ENCODE results near the gene GOLIM4. TPM values are rescaled to one million over a fixed set of nuclear protein-coding genes. Genes with fewer than 3 reads are reported as not detected.
"Not testable (repeated sequence)": the region's sequence is repeated elsewhere in the genome, so short reads cannot be mapped to it uniquely, and the experiment has no call there.

Gene GOLIM4
- polyA plus RNA-seq, 1 donor = 39.4 TPM

DNA sequence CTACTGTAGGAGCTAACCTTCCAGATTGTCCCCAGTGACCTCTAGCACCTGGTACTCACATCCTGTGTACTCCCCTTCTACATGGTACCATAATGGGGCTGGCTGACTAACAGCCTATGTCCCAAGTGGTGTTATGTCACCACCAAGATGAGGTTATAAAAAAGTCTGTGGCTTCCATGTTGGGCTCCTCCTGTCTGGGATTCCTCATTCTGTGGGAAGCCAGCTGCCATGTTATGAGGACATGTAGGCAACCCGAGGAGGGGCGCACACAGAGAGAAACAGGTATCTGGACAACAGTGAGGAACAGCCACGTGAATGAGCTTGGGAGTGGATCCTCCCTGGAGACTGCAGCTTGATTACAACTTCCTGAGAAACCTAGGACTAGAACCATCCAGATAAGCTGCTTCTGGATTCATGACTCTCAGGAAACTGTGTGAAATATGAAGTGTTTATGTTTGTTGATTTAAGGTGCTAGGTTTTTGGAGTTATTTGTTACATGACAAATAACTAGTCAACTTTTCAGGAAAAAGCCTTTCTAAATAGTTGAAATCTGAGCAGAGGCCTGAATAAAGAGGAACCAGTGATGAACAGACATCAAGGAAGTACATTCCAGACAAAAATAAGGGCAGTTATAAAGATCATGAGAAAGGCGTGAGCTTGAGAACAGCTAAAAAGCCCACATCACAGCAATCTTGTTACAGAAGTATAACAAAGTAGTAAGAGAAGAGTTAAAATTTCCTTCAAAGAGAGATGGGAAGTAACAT is 21.7 kb downstream of the GOLIM4 start:
- no peak for DNase-seq (ENCODE audit: low read depth)

DNA sequence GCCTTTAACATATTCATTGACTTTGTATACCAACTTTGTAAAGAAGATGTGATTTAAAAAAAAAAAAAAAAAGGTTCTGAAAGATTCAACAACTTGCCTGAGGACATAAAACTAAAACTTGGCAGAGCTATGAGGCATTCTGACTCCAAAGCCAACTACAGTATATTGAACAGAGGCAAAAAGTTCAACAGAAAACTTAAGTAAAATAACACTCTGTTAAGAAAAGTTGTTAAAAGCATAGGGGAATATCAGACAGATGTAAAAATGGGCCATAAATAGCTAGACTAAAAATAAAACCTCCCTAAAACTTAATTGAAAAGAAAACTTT is 23.4 kb downstream of the GOLIM4 start:
- no peak for DNase-seq (ENCODE audit: low read depth)

DNA sequence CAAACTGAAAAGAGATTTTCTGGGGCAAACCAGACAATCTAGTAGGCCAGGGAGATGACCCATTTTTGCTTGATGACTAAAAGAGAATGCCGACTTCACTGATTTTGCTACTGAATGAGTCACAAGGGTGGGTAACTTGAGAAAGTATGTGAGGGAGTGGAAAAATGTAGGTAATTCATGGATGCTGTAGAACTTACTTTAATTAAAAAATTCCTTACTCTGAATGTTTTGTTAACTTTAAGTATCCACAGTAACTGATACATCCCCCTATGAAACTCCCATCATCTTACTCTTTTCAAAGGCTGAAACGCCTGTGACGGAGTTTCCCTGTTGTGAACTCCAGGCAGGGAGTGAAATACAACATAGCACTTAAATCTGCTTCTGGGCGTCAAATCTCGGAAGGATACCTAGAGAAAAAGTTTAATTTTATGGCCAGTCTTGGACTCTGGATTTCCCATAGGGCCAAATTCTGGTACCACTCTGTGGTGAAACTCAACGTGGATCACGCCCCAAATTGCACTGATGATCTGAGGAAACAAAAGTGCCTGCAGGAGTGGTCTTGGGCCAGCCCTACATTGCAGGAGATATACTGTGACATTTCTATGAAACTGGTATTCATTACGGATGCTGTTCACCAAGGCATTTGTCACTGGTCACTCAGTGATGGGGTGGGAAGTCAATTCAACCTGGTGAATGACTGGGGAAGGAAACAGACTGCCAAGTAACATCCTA is 24.0 kb downstream of the GOLIM4 start:
- DNase-seq (ENCODE audit: low read depth) = no peak

DNA sequence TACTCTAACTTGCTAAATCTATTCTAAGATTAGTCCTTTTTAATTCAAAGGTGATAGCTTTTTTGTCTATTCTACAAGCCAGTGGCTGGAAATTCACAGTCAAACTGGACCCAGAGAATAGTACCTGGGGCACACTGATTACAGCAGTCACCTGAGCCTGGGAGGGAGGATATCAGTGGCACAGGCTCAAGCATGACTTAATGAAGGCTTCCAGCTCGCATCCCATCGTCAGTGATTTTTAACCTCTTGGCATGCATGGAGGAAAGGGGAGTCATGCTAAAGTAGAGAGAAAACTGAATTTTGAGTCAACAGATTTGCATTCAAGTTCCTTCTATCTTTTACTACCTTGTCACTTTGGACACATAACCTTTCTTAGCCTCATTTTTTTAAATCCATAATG is 24.8 kb downstream of the GOLIM4 start:
- DNase-seq (ENCODE audit: low read depth) = no peak

DNA sequence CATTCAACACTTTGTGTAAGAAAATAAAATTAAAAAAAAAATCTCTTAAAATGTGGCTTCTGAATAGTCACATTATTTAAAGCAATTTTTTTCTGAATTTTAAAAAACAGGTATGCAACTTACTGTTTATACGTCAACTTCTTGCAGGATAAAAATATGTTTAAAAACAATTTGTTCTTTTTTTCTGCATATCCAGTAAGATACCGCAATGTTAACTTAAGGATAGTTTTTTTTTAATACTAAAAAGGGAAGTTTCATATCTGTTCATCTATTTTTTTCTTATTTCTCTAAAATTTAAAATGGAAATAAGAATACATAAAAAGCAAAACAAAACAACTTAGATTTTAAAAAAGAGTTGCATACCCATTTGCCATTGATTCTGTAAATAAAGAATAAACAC is 27.4 kb downstream of the GOLIM4 start:
- DNase-seq (ENCODE audit: low read depth) = no peak

DNA sequence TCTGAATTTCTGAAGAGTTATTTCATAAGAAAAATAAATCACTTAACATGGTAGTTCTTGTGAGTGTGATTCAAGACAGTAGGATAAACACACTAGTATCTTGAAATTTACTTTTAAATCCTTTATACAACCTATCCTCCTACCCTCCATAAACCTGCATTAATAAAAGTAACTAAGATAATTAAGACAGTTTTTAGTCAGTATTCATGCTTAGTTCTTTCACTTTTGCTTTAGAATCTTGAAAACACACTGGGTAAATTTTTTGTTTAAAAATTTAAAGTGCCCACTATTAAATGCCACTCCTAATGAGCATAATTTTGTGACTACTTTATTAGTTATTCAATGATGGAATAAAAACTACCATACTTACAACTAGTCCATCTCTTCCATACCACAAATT is 28.8 kb downstream of the GOLIM4 start:
- no peak for DNase-seq (ENCODE audit: low read depth)

DNA sequence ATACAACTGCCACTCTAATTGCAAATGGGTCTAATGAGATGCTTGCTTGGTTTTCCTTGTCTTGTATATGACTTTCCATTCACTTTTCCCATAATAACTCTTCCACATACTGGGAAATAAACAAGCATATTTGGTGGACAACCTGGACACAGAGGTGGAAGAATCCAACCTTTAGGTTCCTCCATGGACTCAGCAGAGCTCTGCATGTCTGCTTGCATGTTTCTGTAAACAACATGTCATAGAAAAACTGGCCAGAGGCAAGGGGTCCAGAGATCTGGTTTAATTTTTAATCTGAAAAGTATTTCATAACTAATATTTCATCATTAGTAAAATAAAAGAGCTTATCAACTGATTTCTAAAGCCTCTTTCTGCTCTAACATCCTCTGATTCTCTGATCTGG is 30.2 kb downstream of the GOLIM4 start:
- DNase-seq (ENCODE audit: low read depth) = no peak

DNA sequence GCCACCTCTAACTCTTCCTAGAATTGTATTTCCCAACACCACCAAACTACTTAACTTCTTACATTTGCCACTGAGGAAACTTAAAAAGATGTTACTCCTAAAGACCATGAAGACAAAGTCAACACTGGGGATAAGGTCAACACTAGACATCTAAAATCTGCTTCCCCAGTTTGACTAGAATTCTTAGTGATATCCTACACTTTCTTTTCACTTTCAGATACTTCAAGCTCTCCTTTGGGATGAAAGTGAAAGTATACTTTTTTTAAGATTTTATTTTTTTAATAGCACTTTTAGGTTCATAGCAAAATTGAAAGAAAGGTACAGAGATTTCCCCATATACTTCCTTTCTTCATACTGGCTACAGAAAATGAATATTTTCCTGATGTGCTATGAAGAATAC is 32.6 kb downstream of the GOLIM4 start:
- no peak for DNase-seq (ENCODE audit: low read depth)

DNA sequence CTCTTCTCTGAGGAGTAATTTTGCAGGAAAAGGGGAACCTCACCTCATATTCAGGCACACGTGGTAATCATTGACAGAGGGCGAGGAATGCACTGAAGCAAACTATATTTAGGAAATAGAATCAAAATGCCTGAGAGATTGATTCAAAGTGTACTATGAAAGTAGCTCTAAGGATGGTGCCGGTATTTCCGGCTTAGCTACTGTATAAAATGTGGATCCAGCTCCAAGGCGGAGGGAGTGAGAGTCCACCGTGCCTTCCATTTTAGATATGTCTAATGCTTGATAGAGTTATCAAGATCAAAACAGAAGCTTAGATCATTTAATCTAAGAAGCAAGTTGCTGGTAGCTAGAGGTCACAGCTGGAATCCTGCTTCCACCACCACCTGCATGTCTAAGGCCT is 33.0 kb downstream of the GOLIM4 start:
- DNase-seq (ENCODE audit: low read depth) = no peak

DNA sequence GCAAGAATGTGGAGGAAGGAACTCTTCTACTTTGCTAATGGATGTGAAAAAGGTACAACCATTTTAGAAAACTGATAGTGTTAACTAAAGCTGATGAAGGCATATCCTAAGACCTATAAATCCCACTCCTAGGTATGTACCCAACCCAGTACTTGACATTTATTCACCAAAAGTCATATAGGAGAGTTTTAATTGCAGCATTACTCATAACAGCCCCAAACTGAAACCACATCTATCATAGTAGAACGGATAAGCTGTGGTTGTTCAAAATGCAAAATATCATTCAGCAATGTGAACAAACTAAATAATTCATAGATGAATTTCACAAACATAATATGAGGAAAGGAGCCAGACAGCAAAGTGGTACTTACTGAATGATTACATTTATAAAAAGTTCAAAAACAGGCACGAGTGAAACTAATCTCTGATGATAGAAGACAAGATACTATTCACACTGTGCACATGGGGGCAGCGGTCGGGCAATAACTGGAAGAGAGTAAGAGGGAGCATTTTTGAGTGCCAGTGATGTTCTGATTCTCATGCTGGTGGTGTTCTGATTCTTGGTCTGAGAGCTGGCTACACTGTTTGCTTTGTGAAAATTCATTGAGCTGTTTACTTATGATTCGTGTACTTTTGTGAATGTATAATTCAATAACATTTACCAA is 34.3 kb downstream of the GOLIM4 start:
- no peak for DNase-seq (ENCODE audit: low read depth)

DNA sequence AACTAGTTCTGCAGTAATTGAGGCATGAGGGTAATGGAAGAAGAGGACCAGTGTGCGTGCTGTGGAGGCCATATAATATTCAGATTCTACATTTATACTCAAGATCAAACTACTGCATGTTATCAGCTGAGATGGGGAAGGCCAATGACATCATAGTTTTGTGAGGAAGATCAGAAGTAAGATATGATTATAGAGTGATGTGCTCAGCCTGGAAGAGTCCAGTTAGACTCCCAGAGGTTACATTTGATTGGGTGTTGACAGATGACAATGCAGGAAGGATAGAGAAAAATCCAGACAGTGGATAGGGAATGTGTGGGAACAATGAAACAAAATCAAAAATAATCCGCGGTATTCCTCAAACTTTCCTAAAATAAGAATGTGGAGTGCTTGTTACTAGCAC is 35.4 kb downstream of the GOLIM4 start:
- no peak for DNase-seq (ENCODE audit: low read depth)

DNA sequence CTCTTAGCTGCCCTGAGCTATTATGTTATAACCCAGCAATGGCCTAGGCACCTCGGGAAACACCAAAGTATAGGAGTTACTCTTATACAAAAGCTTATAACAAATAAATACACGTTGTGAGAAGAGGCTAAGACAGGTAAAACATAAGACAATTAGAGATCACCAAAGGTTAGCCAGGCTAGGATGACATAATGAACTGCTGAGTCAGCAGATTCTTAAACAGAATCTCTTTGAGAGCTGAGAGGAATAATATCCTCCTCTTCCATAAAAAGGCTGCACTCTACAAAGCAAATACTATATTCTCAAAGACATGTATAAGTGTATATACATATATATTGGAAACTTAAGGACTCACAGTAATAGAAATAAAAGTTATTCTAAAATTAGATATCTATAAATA is 37.2 kb downstream of the GOLIM4 start:
- no peak for DNase-seq (ENCODE audit: low read depth)

DNA sequence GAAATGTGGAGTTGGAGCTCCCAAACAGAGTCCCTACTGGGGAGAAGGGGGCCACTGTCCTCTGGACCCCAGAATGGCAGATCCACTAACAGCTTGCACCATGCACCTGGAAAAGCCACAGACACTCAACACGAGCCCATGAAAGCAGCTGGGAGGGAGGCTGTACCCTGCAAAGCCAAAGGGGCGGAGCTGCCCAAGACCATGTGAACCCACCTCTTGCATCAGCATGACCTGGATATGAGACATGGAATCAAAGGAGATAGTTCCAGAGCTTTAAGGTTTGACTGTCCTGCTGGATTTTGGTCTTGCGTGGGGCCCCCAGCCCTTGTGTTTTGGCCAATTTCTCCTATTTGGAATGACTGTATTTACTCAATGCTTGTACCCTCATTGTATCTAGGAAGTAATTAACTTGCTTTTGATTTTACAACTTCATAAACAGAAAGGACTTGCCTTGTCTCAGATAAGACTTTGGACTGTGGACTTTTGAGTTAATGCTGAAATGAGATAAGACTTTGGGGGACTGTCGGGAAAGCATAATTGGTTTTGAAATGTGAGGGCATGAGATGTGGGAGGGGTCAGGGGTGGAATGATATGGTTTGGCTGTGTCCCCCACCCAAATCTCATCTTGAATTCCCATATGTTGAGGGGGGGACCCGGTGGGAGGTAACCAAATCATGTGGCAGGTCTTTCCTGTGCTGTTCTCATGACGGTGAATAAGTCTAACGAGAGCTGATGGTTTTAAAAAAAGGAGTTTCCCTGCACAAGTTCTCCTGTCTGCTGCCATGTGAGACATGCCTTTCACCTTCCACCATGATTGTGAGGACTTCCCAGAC is 39.1 kb downstream of the GOLIM4 start:
- DNase-seq (ENCODE audit: low read depth) = not testable (repeated sequence)

DNA sequence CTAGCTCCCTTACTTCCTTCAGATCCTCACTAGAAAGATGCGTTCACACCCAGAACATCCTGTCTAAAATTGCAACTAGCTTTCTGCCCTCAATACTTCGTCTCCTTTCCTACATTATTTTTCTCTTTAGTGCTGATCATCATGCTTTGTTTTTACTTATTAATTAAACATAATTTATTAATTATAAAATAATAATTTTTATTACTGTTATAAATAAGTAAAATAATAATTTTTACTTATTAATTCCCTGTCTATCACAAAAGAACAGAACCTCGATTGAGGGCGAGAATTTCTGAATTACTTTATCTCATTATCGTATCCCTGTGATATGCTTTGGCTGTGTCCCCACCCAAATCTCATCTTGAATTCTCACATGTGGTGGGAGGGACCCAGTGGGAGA is 41.3 kb downstream of the GOLIM4 start:
- no peak for DNase-seq (ENCODE audit: low read depth)

DNA sequence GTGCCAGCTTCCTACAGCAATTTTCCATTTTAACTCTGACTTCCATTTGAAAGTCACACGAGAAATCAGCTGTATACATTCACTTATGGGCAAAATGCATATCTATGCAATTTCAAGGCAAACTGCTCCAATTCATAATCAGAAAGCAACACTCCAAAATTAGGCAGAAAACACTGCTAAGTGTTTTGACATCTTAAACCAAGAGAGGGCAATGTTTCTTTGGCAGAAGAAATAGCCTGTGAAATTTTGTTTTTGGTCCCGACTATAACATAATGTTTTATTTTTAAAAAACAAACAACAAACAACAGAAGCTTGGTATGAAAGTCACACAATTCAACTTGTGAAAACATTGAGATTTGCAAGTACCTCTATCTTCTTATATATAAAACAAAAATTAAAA is 42.6 kb downstream of the GOLIM4 start:
- no peak for DNase-seq (ENCODE audit: low read depth)

DNA sequence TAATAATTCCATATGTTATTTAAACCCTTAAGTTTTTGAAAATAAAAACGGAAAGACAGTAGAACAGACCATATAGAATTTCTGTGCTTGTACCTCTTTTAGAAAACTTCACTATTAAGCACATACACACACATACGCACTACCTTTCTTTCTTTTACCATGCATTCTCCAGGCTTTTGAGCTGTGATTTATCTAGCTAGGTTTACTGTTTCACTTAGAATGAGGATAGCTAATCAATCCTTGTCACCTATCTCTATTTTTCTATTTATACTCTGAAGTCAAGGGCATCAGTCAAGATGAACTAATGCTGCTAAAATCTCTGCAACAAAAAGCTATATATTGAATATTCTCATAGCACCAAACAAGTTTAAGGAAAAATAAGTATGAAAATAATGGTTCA is 43.2 kb downstream of the GOLIM4 start:
- no peak for DNase-seq (ENCODE audit: low read depth)

DNA sequence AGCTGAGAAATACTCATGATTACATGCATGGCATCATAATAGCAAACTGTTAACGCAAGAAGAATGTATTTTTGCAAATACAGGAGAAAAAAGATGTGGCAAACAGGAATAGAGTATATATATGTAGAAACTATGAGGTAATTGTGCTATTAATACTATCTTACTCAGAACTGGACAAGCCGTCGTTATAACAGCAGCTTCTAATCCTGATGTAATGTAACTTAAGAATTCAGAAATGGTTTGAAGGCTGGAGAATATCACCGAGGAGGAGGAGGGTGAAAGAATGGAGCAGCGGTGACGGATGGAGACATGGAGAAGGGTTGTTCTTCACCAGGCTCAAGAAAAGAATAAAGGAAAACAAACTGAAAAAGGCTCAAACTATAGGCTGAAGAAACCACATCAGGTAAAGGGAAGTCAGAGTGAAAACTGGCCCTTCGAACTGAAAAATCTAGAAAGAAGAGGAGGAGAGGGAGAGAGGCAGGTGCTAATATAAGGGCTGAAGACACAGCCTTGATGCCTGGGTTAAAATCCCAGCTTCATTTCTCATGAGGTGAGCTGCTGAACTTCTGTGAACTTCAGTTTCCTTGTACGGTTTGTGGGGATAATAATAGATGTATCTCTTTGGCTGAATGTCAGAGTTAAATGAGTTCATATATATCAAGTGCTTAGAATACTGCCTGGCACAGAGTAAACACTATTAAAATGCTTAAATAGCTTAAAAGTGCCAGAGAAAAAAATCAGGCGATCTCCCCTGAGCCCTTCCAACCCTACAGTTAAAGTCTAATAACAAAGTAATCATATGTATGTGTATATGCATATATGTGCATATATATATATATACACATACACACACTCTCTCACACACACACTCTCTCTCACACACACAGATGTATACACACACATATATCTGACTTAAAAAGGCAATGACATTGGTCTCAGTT is 43.9 kb downstream of the GOLIM4 start:
- no peak for DNase-seq (ENCODE audit: low read depth)

DNA sequence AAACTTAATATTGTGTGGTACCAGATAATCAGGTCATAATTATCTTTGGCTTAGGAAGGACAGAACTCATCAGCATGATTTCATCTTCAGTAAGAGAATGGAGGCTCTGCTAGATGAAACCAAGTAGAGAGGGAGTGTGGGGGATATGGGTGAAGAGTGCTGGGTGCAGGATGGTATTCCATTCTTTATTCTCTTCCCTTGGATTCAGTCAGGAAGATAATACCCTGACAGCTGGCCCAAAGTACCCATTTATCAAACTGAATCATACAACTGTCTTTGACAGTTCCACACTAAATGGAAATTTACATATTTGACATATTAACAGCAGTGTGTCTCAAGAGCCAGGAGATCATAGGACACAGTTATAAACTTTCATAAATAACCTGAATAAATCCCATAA is 44.7 kb downstream of the GOLIM4 start:
- DNase-seq (ENCODE audit: low read depth) = no peak

DNA sequence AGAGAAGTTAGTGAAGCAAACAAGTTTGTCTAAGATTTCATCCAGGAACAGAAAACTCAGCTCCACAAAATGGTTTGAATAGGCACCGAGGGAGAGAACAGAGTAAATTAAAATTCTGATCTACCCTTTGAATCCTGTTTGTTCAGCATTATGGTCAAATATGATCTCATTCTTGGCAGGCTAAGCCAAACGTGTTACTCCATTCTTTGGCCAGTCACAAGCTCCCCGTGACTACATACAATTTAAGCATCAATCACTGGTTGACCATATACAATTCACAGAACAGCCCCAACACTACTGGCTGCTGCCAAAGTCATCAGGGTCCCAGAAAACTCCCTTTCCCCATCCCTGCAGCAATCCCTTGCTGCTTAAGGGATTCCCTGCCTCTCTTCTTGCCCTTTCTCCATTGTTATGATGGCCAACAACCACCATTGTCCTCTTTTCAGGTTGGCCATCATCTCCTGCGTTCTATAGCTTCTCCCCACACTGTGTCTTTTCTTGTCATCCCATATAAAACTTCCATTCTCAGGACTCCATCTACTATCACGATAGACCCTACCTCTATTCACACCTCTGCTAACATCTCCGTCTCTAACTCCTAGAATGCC is 46.3 kb downstream of the GOLIM4 start:
- DNase-seq (ENCODE audit: low read depth) = no peak

Measured in forelimb muscle (tissue), 1 donor.